ENCODE measurements around the gene BBOF1.

The BBOF1 gene

GRCh38 chr14:74034572-74034971 lies 15.4 kb downstream of the BBOF1 start:
- DNase-seq: no peak

DNA sequence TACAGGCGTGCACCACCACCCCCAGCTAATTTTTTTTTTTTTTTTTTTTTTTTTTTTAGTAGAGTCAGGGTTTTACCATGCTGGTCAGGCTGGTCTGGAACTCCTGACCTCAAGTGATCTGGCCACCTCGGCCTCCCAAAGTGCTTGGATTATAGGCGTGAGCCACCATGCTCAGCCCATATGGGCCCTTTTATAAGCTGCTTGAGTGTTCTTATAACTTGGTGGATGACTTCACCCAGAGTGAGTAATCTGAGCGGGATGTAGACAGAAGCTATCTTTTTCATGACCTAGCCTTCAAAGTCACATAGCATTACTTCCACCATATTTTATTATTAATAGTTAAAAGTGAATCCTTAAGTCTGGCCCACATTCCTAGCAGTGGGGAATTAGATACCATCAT lies 16.4 kb downstream of the BBOF1 start:
- no peak for DNase-seq

DNA sequence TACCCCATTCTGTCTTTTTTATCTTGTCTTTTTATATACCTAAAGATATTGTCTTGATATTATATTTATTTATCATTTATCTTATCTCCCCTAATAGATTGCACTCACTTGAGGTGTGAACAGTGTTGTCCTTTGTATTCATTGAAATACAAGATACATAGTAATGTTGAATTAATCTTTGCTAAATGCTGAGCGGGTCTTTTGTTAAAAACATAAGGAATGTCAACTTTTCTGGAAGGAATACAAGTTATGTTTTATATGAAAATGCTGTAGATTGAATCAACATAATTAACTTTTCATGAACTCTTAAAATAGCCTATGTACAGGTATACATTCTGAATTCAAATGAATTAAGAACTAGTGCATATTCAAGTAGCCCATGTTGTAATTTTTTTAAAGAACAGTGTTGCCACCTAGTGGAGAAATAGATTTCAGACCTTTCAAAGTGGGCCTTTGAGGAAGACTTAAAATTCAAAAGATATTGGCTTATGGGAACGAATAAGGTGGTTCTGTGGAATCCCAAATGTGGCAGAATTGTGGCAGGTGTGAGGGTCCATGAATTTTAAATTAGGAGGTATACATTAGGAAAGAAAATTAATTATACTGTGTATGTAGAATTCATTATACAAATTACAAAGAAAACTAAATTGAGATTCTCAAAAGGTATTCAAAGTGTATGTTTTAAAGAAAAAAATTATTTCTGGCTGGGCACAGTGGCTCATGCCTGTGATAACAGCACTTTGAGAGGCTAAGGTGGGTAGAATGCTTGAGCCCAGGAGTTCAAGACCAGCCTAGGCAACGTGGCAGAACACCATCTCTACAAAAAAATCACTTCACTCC lies 19.1 kb downstream of the BBOF1 start:
- peak; percentile 4 for DNase-seq

- DNase-seq: no peak
These were observed 23.1 kb downstream of the BBOF1 start for GRCh38 chr14:74042296-74042695.

GRCh38 chr14:74045522-74045921 lies 26.4 kb downstream of the BBOF1 start:
- no peak for DNase-seq

DNA sequence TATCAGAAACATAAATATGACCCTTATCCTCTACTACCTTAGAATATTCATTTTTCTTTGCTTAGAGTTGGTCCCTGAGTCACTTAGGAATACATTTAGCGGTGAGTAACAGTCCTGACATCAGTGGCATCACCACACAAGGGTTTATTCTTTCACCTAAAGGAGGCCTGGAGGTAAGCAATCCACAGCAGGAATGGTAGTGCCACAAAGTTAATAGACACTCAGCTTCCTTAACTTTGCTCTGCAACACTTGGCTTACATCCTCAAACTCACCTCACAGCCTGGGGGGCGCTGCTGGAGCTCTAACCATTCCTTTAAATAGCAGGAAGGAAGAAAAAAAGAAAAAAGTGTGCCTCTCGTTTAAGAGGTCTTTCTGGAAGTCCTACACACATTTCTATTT lies 29.1 kb downstream of the BBOF1 start:
- DNase-seq: no peak

- DNase-seq: no peak
These were observed 30.8 kb downstream of the BBOF1 start for GRCh38 chr14:74049876-74050495.

- no peak for DNase-seq
These were observed 43.6 kb downstream of the BBOF1 start for GRCh38 chr14:74062809-74063150.

DNA sequence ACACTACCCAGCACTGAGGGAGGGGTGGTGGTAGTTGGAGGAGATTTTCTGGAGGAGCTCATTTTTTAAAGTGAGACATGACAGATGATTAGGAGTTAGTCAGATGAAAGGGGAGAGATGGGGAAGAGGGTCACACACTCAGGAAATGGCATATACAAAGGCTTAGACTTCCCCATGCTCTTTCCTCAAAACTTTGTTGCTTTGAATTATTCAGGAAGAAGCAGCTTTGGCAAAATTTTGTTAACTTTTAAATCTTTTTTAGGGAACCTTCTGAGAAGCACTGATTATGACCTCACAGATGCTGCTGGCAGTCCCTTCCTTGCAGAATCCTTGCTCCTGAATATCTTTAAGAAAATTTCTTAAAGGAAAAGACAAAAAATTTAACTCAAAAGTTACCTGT lies 45.3 kb downstream of the BBOF1 start:
- DNase-seq: no peak

- no peak for DNase-seq
These were observed 45.7 kb downstream of the BBOF1 start for GRCh38 chr14:74064883-74065282.

GRCh38 chr14:74065746-74066575 lies 46.8 kb downstream of the BBOF1 start:
- no peak for DNase-seq

DNA sequence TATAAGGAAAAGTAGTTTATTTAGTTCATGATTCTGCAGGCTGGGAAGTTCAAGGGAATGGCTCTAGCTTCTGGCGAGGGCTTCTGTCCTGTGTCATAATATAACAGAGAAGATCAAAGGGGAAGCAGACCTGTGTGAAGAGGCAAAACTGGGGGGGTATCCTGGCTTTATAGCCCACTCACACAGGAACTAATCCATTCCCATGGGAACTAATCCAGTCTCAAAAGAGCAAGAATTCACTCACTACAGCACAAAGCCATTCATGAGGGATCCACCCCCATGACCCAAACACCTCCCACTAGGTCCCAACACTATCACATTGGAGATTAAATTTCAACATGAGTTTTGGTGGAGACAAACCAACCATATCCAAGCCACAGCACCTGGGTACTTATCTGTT lies 58.3 kb downstream of the BBOF1 start:
- no peak for DNase-seq

DNA sequence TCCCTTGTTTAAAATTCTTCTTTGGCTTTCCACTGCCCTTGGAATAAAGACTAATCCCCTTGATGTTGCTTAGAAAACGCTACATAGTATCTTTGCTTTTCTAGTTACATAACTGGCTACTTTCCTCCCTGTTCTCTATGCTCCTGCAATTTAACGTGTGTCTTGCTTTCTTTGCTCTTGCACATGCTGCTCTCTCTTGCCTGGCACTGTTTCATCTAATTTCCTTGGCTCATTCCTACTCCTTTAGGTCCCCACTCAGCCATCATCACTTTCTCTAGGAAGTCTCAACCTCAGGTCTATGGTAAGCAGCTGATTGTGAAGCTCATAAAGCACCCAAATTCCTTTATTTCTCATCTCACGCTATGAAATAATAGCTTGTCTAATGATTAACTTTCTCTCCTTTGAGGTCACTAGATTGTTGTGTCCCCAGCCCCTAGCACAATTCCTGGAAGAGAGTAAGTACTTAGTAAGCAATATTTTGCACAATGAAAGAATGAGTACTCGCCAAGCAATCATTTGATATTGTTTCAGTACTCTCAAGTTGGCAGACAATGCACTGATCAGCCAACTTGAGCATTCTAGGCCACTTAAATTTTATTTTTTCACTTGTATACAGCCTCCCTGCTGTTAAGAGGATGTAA lies 61.8 kb downstream of the BBOF1 start:
- DNase-seq: no peak

DNA sequence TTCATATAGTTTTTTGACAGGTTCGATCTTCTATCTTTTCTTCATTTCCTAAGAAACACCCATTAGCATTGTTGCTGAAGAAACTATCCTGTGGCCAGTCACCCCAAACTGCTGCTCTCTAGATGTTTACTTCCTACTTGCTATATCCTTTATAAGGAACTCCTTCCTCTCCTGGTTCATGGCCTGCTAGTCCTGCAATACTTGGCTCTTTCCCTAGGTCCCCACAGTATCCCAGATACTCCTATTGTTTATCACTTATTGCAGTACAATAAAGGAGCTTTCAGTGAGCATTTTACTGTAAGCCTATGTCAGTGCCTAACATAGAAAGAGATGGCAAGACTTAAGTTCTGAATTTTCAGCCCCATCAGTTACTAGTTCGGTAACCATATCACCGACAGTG lies 62.3 kb downstream of the BBOF1 start:
- no peak for DNase-seq

DNA sequence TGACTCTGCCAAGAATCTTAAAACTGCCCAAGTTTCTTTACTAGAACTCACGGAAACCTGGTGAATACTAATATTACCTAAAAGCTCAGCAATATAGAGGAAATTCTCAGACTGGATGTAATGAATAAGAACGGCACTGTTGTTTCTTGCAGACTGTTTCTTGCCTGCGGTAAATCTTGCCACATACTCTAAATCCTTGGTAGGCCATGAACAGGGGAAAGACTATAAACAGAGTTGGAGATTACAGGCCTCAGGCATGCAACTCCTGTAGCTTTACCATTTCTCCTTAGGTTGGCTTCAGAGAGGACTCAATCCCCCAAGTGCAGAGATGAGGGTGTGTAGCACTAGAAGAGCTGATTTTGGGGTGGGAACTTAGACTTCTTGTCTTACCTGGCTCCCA lies 64.0 kb downstream of the BBOF1 start:
- DNase-seq: no peak

DNA sequence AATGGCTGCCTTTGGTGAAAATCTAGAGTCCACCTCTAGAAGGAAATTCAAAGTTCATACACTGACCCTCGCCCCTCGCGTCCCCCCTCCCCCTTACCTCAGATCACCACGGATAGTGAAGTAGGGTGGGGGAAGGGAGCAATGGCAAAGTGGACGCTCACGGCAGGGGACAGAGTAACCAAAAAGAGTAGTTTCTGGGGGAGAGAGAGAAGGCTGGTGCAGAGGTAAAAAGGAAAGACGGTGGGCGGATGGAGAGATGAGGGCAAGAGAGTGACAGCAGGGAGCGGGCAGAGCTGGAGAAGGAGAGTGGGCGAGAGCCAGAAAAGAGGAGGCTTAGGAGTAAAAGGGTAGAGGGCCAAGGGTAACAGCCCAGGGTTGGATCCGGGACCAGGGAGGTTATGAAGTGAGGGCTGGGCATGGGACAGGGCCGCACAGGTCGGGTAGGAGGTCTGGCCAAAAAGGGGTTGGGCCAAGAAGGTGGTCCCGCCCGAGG lies 64.7 kb downstream of the BBOF1 start:
- no peak for DNase-seq

DNA sequence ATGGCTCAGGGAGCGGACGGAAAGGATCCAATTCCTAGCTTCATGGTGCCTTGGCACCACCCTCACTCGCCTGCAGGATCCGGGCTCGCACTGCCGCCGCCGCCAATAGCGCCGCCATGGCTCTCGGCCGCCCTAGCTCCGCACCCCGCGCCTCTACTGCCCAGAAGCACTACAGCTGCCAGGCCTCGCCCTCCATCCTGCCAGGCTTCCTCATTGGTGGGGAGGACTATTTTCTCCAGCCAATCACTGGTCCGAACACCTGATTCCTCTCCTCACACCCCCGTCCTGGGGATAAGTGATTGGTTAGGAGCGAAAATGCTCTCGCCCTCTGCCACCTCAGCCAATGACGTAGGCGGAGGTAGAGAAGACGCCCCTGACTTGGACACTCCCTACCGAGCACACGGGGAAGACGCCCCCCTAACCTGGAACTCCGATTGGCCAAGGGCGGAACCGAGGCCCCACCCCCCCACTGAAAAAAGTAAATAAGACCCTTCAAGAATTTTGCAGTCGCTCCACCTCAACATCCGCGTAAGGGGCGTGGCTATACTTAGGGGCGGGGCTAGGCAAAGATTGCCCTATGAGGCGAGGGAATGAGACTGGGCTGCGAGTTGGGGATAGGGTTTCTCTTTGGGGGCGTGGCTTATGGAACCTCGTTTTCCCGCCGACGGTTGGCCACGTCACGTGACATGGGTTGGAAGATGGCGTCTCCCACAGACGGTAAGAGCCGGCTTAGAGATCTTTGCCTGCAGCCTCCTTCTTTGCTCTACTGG lies 65.3 kb downstream of the BBOF1 start, which contains the start of the genes ALDH6A1 and LIN52:
Gene ALDH6A1, minus strand, starts transcription at position 177 of the 770 bp plus-strand sequence. Its CDS starts 59 bp downstream, at position 118.
Gene LIN52, plus strand, starts transcription at position 680 of the 770 bp plus-strand sequence. Its CDS starts 19 bp downstream, at position 699.
- peak; percentile 98 for DNase-seq

- DNase-seq: no peak
These were observed 66.0 kb downstream of the BBOF1 start for GRCh38 chr14:74085047-74085637.

- no peak for DNase-seq
These were observed 66.7 kb downstream of the BBOF1 start for GRCh38 chr14:74085828-74086227.

DNA sequence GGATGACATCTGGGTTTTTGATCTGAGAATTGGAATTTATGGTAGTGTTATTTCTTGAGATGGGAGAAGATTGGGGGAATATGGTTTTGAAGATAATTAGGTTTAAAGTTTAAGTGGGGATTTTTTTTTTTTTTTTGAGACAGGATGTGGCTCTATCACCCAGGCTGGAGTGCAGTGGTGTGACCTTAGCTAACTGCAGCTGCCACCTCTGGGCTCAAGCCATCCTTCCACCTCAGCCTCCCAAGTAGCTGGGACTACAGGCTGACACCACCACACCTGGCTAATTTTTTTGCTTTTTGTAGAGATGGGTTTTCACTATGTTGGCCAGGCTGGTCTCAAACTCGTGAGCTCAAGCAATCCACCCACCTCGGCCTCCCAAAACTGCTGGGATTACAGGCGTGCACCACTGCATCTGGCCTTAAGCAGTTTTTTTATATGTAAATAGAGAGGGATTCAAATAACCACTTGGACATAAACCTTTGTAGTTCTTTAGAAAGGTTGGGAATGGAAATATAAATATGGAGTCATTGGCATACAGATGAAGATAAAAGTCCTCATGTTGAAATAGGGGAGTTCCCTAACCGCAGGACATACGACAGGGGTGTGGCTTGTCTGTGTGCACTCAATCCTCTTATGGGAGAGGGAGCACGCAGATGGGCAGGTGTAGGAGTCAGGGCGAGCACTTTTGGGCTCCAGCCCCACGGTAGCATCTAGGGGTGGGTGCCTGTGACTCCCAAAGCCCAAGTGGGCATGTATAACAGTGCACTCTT lies 70.3 kb downstream of the BBOF1 start:
- DNase-seq: no peak

GRCh38 chr14:74105381-74105780 lies 86.2 kb downstream of the BBOF1 start:
- DNase-seq: no peak

All from CD4-positive, alpha-beta T cell treated with Interleukin-17A for 4 hours (primary cell).